Psoas muscle (tissue), 8 donors: Measurements from ENCODE around the gene SELENOO. TPM values are rescaled to one million over a fixed set of nuclear protein-coding genes. Genes with fewer than 3 reads are reported as not detected.

Experiments
- ATAC-seq, 4 donors: fragments of 200-7000 bp; cut with Tn5 transposase; one replicate each; pipeline ENCODE4 v1.9.1; 2020; ENCODE audit warnings: moderate library complexity in 3 of 4, mild to moderate bottlenecking in 2 of 4
- DNase-seq, 2 donors: peaks; one replicate each; pipeline ENCODE4 v3.0.0-alpha.2; 2020
- H3K27ac ChIP-seq: fragments of 200-600 bp; one replicate; pipeline ENCODE4 v1.8.0; 2022
- H3K27me3 ChIP-seq, 3 donors: fragments of 200-600 bp in 1 of 3; one replicate each; pipeline versions ENCODE4 v1.6.1 to v1.8.0; 2013 to 2022; ENCODE audit warnings: low read length in 2 of 3, mild to moderate bottlenecking in 2 of 3, moderate library complexity in 1 of 3; ENCODE audit not compliant: insufficient read depth in 3 of 3
- H3K36me3 ChIP-seq, 2 donors: fragments of 200-600 bp in 1 of 2; one replicate each; pipeline versions ENCODE4 v1.6.1 to v1.8.0; 2013 to 2022; ENCODE audit warnings: low read depth in 1 of 2, mild to moderate bottlenecking in 1 of 2, moderate library complexity in 1 of 2; ENCODE audit not compliant: insufficient read depth in 1 of 2
- H3K4me1 ChIP-seq: fragments of 200-600 bp; one replicate; pipeline ENCODE4 v1.8.0; 2022
- H3K4me3 ChIP-seq: fragments of 200-600 bp; one replicate; pipeline ENCODE4 v1.8.0; 2022; ENCODE audit warnings: mild to moderate bottlenecking
- H3K9me3 ChIP-seq: fragments of 200-600 bp; one replicate; pipeline ENCODE4 v1.8.0; 2022
- CTCF ChIP-seq: fragments of 200-600 bp; IDR thresholded peaks from one replicate; pipeline ENCODE4 v1.8.0; 2022; ENCODE audit warnings: antibody characterized with exemption
- WGBS, 3 donors: extraction: QIAGEN DNeasy Blood & Tissue Kit; methylation state at CpG; one replicate each; pipeline versions ENCODE4 v1.1.6 to v1.1.7; 2013; 5-methylcytosine and 5-hydroxymethylcytosine counted together
- intact Hi-C, 2 donors: fragments of 100-400 bp; cut with DNase I; formaldehyde crosslinking; loops; one replicate each; pipeline versions ENCODE4 v1.11.0 to v1.14.2; 2022
- polyA plus RNA-seq, 3 donors: library from polyadenylated mRNA; stranded (reverse); fragments of 200-250 nt; gene quantifications; one replicate each; pipeline ENCODE4 v1.2.3, GENCODE V29; 2013
- total RNA-seq, 4 donors: library from RNA; stranded (reverse); fragmentation: NEBNext Ultra II Directional in 2 of 4; extraction: Animal tissue kit (Norgen Biotek cat#: 25700) in 2 of 4; gene quantifications; one replicate each; pipeline versions ENCODE4 v1.2.1 to v1.2.4, GENCODE V29; 2021 to 2023
- donor health status: healthy with polysubstance abuse.
- donor health status: DM: no; HTN: no; CAD: no; lungs with moderate emphysema.
- donor health status: Bipolar disorder and iron deficiency.
- donor health status: healthy.
- donor health status: DM: yes; HTN: yes; CAD: no.
- donor health status: DM: no; HTN: no; CAD: no.
- donor health status: DM: no; HTN: no; CAD: no.
- donor health status: DM: yes; HTN: yes; CAD: no.

Gene SELENOO
- total and polyA plus RNA-seq, 7 donors = 10.0 to 26.6 (median 20.0) TPM

GRCh38 chr22:50178871-50179869 lies 21.6 kb upstream of the SELENOO start:
- H3K4me1 ChIP-seq = peaks cover 4% of the 10 kb centered on the region
- H3K27ac ChIP-seq = no peak overlapping the region
- H3K27me3 ChIP-seq = peaks cover 0 to 59% (median 6%) of the 10 kb centered on the region in 3 donors
- DNase-seq (peak in 1 of 2 donors; percentile 50), ATAC-seq (no peak)
- no peak for TF ChIP-seq CTCF
- intact Hi-C loops = loop anchor here in 1 of 2 donors (5.0 kb wide), 1 partner anchor 1152 kb away; no protein-coding TSS in a partner anchor
- H3K4me3 ChIP-seq = no peak overlapping the region
- H3K36me3 ChIP-seq = no peaks in the 10 kb centered on the region
- WGBS, 3 donors = 69 to 80% (median 73%) methylated on average over 54 to 64 of the region's 64 CpGs
- H3K9me3 ChIP-seq = no peaks in the 10 kb centered on the region

GRCh38 chr22:50179937-50180726 lies 20.7 kb upstream of the SELENOO start:
- 74 to 79% (median 75%) methylated on average over 39 of the region's 39 CpGs for WGBS, 3 donors
- H3K9me3 ChIP-seq = no peaks in the 10 kb centered on the region
- peaks cover 0 to 49% (median 6%) of the 10 kb centered on the region in 3 donors for H3K27me3 ChIP-seq
- H3K36me3 ChIP-seq = no peaks in the 10 kb centered on the region
- no peak overlapping the region for H3K27ac ChIP-seq
- H3K4me3 ChIP-seq = no peak overlapping the region
- ATAC-seq (no peak), DNase-seq (peak in 1 of 2 donors; percentile 48)
- intact Hi-C loops = loop anchor here in 1 of 2 donors (5.0 to 10.0 kb wide), 2 partner anchors 255 to 1153 kb away; no protein-coding TSS in a partner anchor
- TF ChIP-seq CTCF = no peak
- H3K4me1 ChIP-seq = peaks cover 7% of the 10 kb centered on the region

- WGBS, 3 donors = 84 to 87% (median 87%) methylated on average over 27 of the region's 27 CpGs
- ATAC-seq (no peak), DNase-seq (peak in 1 of 2 donors; percentile 46)
- peaks cover 0 to 41% (median 4%) of the 10 kb centered on the region in 3 donors for H3K27me3 ChIP-seq
- no peaks in the 10 kb centered on the region for H3K36me3 ChIP-seq
- peaks cover 7% of the 10 kb centered on the region for H3K4me1 ChIP-seq
- no peak overlapping the region for H3K27ac ChIP-seq
- TF ChIP-seq CTCF = no peak
- no peaks in the 10 kb centered on the region for H3K9me3 ChIP-seq
- intact Hi-C loops = loop anchor here in 1 of 2 donors (10.0 kb wide), 1 partner anchor 256 kb away; no protein-coding TSS in a partner anchor
- no peak overlapping the region for H3K4me3 ChIP-seq
These were observed 19.9 kb upstream of the SELENOO start for GRCh38 chr22:50180727-50181521.
